Upper lobe of left lung (tissue), 6 donors: ENCODE data around the gene SCYGR6. TPM values are rescaled to one million over a fixed set of nuclear protein-coding genes. Genes with fewer than 3 reads are reported as not detected.
"Not testable (repeated sequence)": the region's sequence is repeated elsewhere in the genome, so short reads cannot be mapped to it uniquely, and the experiment has no call there.

Experiments used
- ATAC-seq, 2 donors: fragments of 200-7000 bp; cut with Tn5 transposase; one replicate each; pipeline ENCODE4 v1.9.1; 2022; ENCODE audit warnings: mild to moderate bottlenecking in 2 of 2, moderate library complexity in 2 of 2; ENCODE audit not compliant: low FRiP score in 2 of 2
- DNase-seq, 2 donors: peaks; one replicate each; pipeline ENCODE4 v3.0.0-alpha.2; 2019 to 2020
- H3K27ac ChIP-seq, 4 donors: fragments of 200-600 bp; sonication (generic); one replicate each; pipeline ENCODE4 v1.5.1; 2016 to 2019
- H3K27me3 ChIP-seq, 4 donors: fragments of 200-600 bp; sonication (generic); one replicate each; pipeline ENCODE4 v1.5.1; 2017 to 2019
- H3K36me3 ChIP-seq, 4 donors: fragments of 200-600 bp; sonication (generic); one replicate each; pipeline ENCODE4 v1.5.1; 2016 to 2019
- H3K4me1 ChIP-seq, 4 donors: fragments of 200-600 bp; sonication (generic); one replicate each; pipeline ENCODE4 v1.5.1; 2018 to 2019
- H3K4me3 ChIP-seq, 4 donors: fragments of 200-600 bp; sonication (generic); one replicate each; pipeline ENCODE4 v1.5.1; 2017 to 2019; ENCODE audit warnings: mild to moderate bottlenecking in 2 of 4, moderate library complexity in 1 of 4
- H3K9me3 ChIP-seq, 4 donors: fragments of 200-600 bp; sonication (generic); one replicate each; pipeline ENCODE4 v1.5.1; 2018 to 2019
- EP300 ChIP-seq, 4 donors: sonication (generic); formaldehyde crosslinking; IDR thresholded peaks; one replicate each; pipeline ENCODE4 v1.5.1; 2017; ENCODE audit warnings: antibody characterized with exemption in 4 of 4, control low read depth in 2 of 4
- POLR2A ChIP-seq, 4 donors: fragments of 450-650 bp; IDR thresholded peaks; one replicate each; pipeline ENCODE4 v1.5.1; 2016 to 2017; ENCODE audit warnings: antibody characterized with exemption in 4 of 4, mild to moderate bottlenecking in 2 of 4
- POLR2AphosphoS5 ChIP-seq, 2 donors: sonication (generic); formaldehyde crosslinking; IDR thresholded peaks; one replicate each; pipeline ENCODE4 v1.5.1; 2017; ENCODE audit warnings: antibody characterized with exemption in 2 of 2
- WGBS, 2 donors: methylation state at CpG; one replicate each; pipeline ENCODE4 v1.1.5; 2017 to 2018; 5-methylcytosine and 5-hydroxymethylcytosine counted together
- total RNA-seq, 6 donors: library from RNA; depleted of rRNA in 4 of 6; stranded (reverse); fragments of >200 nt in 4 of 6; gene quantifications; one replicate each; pipeline versions ENCODE4 v1.1.0 to v1.2.1, GENCODE V29; 2016 to 2021
- TF ChIP-seq, protein P1 (sequence below), 6 experiments: fragments of 450-650 bp in 4 of 6; fragments of 200-600 bp in 2 of 6; sonication (generic) in 2 of 6; IDR thresholded peaks; one replicate each; pipeline ENCODE4 v1.5.1; 2016 to 2019; ENCODE audit warnings: antibody characterized with exemption in 6 of 6
- donor health status: DM: no; HTN: no; CAD: no; lungs with moderate emphysema.
- donor health status: DM: no; HTN: yes; CAD: no; lungs with severe emphysema.

SCYGR6 gene
- total RNA-seq, 6 donors from 2014 or later: not detected

DNA sequence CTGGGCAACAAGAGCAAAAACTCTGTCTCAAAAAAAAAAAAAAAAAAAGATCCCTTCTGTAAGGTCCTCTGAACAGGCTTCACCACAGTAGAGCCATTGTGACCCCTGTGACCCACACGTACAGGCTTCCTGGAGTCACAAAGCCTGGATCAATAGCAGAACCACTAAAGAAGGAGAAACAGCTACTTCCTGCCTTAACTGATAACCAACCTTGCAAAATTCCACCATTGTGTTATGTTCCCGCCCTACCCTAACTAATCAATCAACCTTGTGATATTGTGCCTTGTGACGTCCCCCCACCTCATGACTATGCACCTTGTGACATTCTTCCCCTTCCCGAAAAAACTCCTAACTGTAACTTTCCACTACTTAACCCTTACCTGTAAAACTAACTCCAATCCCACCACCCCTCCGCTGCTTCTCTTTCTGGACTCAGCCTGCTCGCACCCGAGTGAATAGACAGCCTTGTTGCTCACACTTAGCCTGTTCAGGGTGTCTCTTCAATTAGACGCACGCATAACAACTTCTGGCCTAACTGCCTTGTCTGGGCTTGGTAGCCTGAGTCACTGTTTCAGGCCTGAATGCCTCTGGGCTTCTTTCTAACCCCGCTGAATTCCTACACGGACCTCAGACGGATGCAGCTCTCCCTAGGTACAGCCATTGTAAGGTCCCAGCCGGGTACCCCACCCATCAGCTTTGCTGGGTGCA, 35.0 kb upstream of the SCYGR6 start:
- 74 to 75% methylated on average over 13 of the region's 13 CpGs for WGBS, 2 donors
- no peaks in the 10 kb centered on the region for H3K9me3 ChIP-seq
- no peak overlapping the region for H3K27ac ChIP-seq
- H3K4me1 ChIP-seq: peaks cover 0 to 6% (median 2%) of the 10 kb centered on the region in 4 donors
- DNase-seq (no peak), ATAC-seq (no peak)
- TF ChIP-seq, protein P1, sequence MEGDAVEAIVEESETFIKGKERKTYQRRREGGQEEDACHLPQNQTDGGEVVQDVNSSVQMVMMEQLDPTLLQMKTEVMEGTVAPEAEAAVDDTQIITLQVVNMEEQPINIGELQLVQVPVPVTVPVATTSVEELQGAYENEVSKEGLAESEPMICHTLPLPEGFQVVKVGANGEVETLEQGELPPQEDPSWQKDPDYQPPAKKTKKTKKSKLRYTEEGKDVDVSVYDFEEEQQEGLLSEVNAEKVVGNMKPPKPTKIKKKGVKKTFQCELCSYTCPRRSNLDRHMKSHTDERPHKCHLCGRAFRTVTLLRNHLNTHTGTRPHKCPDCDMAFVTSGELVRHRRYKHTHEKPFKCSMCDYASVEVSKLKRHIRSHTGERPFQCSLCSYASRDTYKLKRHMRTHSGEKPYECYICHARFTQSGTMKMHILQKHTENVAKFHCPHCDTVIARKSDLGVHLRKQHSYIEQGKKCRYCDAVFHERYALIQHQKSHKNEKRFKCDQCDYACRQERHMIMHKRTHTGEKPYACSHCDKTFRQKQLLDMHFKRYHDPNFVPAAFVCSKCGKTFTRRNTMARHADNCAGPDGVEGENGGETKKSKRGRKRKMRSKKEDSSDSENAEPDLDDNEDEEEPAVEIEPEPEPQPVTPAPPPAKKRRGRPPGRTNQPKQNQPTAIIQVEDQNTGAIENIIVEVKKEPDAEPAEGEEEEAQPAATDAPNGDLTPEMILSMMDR (IDR thresholded peaks at IDR 0.05): no peak
- no peak for TF ChIP-seq POLR2AphosphoS5 (IDR thresholded peaks at IDR 0.05)
- TF ChIP-seq EP300 (IDR thresholded peaks at IDR 0.05): no peak
- TF ChIP-seq POLR2A (IDR thresholded peaks at IDR 0.05): no peak
- H3K27me3 ChIP-seq: no peaks in the 10 kb centered on the region
- no peaks in the 10 kb centered on the region for H3K36me3 ChIP-seq
- H3K4me3 ChIP-seq: no peak overlapping the region

DNA sequence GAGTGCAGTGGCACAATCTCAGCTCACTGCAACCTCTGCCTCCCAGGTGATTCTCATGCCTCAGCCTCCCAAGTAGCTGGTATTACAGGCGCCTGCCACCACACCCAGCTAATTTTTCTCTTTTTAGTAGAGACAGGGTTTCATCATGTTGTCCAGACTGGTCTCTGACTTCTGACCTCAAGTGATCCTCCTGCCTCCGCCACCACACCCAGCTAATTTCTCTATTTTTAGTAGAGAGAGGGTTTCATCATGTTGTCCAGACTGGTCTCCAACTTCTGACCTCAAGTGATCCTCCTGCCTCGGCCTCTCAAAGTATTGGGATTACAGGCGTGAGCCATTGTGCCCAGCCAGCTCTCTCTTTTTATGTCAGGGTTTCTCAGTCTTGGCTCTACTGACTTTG, 31.7 kb upstream of the SCYGR6 start:
- DNase-seq, ATAC-seq, H3K4me1 ChIP-seq, H3K9me3 ChIP-seq, H3K27me3 ChIP-seq, H3K36me3 ChIP-seq, H3K4me3 ChIP-seq, H3K27ac ChIP-seq: not testable (repeated sequence)
- 61 to 67% methylated on average over 4 of the region's 4 CpGs for WGBS, 2 donors

DNA sequence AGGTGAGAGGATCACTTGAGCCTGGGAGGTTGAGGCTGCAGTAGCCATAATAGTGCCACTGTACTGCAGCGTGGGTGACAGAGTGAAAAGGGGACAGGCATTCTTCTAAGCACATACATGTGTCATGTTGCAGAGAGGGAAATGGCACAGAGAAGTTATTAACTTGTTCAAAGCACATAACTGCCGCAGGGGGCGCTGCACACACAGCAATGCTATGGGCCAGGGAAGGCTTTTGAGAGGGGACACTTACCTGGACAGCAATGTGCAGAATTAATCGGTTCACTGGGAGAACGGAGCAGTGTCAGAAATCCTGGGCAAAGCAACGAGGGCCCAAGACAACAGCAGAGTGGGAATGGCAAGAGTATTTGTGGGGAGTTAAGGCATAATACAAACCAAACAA, 23.5 kb upstream of the SCYGR6 start:
- DNase-seq (no peak), ATAC-seq (no peak)
- H3K9me3 ChIP-seq: no peaks in the 10 kb centered on the region

DNA sequence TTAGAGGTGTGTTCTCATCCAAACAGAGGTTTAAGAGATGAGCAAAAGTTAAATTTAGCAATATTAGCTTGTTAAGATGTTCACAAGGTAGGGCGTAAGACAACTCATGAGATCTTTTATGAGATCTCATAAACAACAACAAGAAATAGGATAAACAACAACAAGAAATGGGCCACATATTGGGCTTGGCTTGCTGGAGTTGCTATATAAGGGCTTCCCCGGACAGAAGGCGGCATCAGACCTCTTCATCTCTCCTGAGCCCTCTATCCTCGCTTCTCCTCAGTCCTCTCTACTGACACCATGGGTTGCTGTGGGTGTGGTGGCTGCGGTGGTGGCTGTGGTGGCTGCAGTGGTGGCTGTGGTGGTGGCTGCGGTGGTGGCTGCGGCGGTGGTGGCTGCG, 21.0 kb upstream of the SCYGR6 start, which contains the start of gene SCYGR8:
Gene SCYGR8, plus strand, starts transcription at position 301 of the 400 bp plus-strand sequence. Its CDS starts 0 bp downstream, at position 301.
- DNase-seq (no peak), ATAC-seq (no peak)
- H3K27ac ChIP-seq: no peak within 1 kb of the TSS
- 85 to 94% methylated on average over 4 to 5 of the region's 9 CpGs for WGBS, 2 donors
- H3K27me3 ChIP-seq: no peaks in the 10 kb centered on the region
- TF ChIP-seq EP300 (IDR thresholded peaks at IDR 0.05): no peak
- no peak for TF ChIP-seq POLR2AphosphoS5 (IDR thresholded peaks at IDR 0.05)
- TF ChIP-seq, protein P1 (IDR thresholded peaks at IDR 0.05): no peak
- no peak for TF ChIP-seq POLR2A (IDR thresholded peaks at IDR 0.05)
- no peaks in the 10 kb centered on the region for H3K4me1 ChIP-seq
- H3K9me3 ChIP-seq: no peaks in the 10 kb centered on the region
- no peak within 1 kb of the TSS for H3K4me3 ChIP-seq
- no peaks in the 10 kb centered on the region for H3K36me3 ChIP-seq

More for the DNA sequence above, 23.5 kb upstream of the SCYGR6 start:
- TF ChIP-seq, protein P1 (IDR thresholded peaks at IDR 0.05): no peak
- TF ChIP-seq POLR2AphosphoS5 (IDR thresholded peaks at IDR 0.05) (no peak), POLR2A (IDR thresholded peaks at IDR 0.05) (no peak), EP300 (IDR thresholded peaks at IDR 0.05) (no peak)
- Histone ChIP-seq H3K27me3 (no peaks in the 10 kb centered on the region), H3K4me3 (no peak overlapping the region), H3K36me3 (no peaks in the 10 kb centered on the region), H3K4me1 (no peaks in the 10 kb centered on the region), H3K27ac (no peak overlapping the region)
- WGBS, 2 donors: 63 to 78% methylated on average over 6 of the region's 6 CpGs

DNA sequence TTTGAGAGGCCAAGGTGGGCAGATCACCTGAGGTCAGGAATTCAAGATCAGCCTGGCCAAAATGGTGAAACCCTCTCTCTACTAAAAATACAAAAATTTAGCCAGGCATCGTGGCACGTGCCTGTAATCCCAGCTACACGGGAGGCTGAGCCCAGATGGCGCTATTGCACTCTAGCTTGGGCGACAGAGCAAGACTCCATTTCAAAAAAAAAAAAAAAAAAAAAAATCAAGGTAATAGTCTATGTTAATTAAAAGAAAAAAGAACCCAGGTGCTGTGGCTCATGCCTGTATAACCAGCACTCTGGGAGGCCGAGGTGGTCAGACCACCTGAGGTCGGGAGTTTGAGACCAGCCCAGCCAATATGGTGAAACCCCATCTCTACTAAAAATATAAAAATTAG, 16.1 kb upstream of the SCYGR6 start:
- not testable (repeated sequence) for H3K9me3 ChIP-seq, H3K27ac ChIP-seq, H3K4me1 ChIP-seq, H3K27me3 ChIP-seq, DNase-seq, ATAC-seq, H3K4me3 ChIP-seq, H3K36me3 ChIP-seq
- WGBS, 2 donors: 75 to 82% methylated on average over 7 of the region's 7 CpGs

DNA sequence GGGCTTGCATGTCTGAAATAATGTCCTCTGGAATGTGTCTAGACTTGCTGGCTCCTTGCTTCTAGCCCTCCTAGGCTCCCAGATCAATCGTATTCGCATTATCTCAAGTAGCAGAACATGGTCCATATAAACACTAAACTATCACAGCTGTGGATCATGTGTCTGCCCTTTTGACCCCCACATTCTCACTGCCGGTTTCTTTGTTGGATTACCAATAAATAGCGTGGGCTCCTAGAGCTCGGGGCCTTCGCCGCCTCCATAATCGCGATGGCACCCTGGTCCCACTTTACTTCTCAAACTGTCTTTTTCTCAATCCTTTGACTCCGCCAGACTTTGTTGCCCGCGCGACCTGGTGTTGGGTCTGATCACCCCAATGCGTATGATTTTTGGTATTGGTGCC, 14.8 kb upstream of the SCYGR6 start:
- no peak for ATAC-seq
- WGBS, 2 donors: 75 to 79% methylated on average over 14 of the region's 14 CpGs

More for the DNA sequence above, 14.8 kb upstream of the SCYGR6 start:
- TF ChIP-seq, protein P1 (IDR thresholded peaks at IDR 0.05): no peak
- TF ChIP-seq POLR2A (IDR thresholded peaks at IDR 0.05) (no peak), EP300 (IDR thresholded peaks at IDR 0.05) (no peak), POLR2AphosphoS5 (IDR thresholded peaks at IDR 0.05) (no peak)
- no peaks in the 10 kb centered on the region for H3K4me1 ChIP-seq
- H3K9me3 ChIP-seq: no peaks in the 10 kb centered on the region
- no peaks in the 10 kb centered on the region for H3K36me3 ChIP-seq
- DNase-seq: no peak
- no peak overlapping the region for H3K4me3 ChIP-seq
- H3K27ac ChIP-seq: no peak overlapping the region
- H3K27me3 ChIP-seq: no peaks in the 10 kb centered on the region
